ENCODE results near the gene NOX3. TPM values are rescaled to one million over a fixed set of nuclear protein-coding genes. Genes with fewer than 3 reads are reported as not detected.
"Not testable (repeated sequence)": the region's sequence is repeated elsewhere in the genome, so short reads cannot be mapped to it uniquely, and the experiment has no call there.

NOX3 gene, protein sequence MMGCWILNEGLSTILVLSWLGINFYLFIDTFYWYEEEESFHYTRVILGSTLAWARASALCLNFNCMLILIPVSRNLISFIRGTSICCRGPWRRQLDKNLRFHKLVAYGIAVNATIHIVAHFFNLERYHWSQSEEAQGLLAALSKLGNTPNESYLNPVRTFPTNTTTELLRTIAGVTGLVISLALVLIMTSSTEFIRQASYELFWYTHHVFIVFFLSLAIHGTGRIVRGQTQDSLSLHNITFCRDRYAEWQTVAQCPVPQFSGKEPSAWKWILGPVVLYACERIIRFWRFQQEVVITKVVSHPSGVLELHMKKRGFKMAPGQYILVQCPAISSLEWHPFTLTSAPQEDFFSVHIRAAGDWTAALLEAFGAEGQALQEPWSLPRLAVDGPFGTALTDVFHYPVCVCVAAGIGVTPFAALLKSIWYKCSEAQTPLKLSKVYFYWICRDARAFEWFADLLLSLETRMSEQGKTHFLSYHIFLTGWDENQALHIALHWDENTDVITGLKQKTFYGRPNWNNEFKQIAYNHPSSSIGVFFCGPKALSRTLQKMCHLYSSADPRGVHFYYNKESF
- not detected for total RNA-seq (ENCODE audit: insufficient read depth, low replicate concordance)

DNA sequence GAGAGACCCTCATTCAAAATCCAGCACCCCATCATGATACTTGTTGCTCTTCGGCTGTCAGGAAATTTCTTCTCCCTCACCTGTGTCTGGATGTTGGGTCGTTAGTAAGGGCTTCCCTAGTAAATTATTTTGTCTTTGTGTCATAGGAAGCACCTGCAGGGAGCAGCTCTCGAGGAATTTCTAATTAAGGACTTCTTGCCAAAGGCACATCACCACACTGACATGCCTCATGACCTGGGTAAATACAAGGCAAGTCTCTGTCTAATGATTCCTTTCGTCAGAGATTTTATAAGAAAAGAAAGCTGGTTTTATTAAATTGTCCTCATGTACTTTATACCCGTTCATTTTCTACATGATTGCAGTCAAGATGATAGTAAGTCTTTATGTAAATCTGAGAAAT lies at the start of gene NOX3:
Gene NOX3 (minus strand): TSS at position 74 of the 400 bp plus-strand sequence. CDS start 39 bp downstream, at position 35.
- DNase-seq (ENCODE audit: low spot score), result no peak

DNA sequence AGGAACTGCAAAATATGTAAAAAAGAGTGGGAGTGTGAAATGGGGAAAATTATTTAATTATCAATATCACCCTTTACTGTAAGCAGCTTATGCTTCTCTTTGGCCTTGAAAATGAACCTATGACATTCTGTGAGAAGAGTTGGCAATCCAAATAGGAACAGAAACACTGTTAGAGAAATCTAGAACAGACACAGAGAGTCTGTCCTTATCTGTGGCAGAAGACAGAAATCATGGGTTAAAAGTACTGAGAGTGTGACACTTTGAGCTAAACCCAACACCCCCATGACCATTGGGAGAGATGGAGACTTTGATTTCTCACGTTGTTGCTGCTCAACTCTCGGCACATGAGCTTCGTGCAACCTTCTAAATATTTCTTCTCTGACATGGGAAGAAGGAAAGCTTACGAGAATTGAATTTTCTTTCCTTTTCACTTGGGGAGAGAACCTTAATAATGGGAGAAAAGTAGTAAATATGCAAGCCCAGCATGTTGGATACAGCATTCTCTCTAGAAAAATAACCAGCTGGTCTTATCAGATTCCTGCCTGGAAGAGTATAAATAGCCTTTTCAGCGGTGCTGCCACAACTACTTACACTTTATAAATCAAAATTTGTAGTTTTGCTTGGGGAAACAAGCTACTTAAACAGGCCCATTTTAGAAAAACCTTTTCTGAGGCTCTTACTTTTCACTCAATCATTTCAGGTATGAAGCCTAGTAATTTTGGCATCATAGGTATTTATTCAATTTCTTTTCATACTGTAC lies 49.4 kb upstream of the NOX3 start:
- DNase-seq (ENCODE audit: low spot score), result peak; percentile 61

DNA sequence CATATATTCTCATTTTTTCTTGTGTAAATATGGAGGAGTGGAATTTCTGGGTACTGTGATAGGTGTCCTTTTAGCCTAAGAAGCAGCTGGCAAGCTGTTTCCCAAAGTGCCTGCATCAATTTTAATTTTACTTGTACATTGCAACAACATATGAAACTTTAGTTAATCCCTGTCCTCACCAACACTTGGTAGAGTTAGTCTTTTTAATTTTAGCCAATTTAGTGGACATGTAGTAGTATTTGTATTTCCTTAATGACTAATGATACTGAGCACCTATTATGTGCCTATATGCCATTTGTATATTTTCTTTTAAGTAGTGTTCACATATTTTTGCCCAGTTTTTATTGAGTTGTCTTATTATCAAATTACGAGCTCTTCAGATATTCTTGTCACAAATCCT lies 46.8 kb upstream of the NOX3 start:
- DNase-seq (ENCODE audit: low spot score), result no peak

DNA sequence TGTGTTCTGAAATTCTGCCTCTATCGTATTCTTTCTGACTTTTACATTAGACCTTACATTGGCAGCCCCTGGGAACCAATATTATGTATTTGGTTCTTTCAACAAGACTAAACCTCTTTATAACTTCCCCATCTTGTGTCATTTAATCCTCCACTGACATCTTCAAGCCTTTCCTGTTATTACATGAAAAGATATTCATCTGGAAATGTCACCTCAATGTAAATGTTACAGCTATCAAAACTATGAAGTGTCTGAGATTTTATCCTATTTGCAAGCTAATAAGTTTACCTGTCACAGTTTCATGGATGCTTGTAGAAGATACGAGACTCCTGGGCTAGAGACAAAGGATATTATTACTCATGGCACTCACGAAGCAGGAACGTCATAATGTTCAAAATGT lies 43.9 kb upstream of the NOX3 start:
- no peak for DNase-seq (ENCODE audit: low spot score)

DNA sequence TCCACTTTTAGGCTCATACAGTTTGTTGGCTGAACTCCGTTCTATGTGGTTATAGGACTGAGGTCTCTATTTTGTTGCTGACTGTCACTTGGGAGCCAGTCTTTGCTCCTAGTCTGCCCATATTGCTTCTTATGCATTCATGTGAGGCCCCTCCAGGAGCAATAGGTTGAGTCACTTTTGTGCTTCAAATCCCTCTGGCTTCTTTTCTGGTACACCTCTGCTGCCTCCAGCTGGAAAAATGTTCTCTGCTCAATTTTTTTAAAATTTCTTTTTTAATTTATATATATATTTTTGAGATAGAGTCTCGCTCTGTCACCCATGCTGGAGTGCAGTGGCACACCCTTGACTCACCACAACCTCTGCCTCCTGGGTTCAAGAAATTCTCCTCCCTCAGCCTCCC lies 42.7 kb upstream of the NOX3 start:
- DNase-seq (ENCODE audit: low spot score), result no peak

DNA sequence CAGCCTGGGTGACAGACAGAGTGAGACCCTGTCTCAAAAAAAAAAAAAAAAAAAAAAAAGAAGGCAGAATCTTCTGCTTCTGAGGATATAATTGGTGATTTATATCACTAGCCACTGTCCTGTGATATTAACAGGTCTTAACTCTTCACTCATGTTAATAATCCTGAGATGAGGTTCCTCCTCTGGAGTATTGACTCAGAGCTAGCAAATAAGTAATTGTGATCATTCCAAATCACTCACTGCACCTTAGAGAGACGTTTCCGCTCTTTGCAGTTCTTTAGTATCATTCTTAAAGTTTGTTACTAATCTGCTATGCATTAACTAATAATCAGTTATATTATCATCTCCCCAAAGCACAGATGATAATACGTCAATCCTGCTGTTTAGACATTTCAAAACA lies 41.6 kb upstream of the NOX3 start:
- no peak for DNase-seq (ENCODE audit: low spot score)

DNA sequence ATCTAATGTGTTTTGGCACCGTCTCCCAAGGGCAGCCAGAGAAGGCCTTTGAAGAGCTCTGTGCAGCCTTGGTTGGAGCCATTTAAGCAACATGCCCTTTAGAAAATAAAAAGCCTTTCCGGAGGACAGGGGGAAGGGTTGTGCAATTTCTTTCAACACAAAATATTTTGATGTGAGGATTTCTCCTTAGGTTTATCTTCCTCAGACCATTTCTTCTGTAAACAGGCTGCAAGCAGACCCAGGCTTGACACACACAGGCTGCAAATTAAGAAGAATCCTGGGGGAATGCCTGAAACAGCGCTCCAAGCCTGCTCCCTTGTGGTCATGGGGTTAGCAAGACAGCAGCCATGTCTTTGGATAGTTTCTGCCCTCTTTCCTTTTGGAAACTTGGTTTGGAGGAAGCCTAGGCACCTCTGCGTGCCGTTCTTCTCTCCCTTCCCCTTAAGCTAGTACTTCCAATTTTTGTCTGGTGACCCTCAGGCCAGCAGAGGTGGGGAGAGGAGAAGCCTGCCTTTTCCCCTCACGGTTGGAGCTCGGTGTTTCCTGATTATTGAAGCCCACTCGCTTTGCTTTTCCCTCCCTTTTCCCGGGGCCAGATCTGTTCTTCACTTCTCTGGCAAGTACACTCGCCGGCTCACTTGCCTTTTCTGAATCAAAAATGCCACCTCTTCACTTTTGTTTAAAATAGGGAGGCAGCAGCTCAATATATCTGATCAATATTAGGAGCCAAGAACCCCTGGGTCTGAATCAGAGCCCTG lies 39.6 kb upstream of the NOX3 start:
- peak; percentile 80 for DNase-seq (ENCODE audit: low spot score)

DNA sequence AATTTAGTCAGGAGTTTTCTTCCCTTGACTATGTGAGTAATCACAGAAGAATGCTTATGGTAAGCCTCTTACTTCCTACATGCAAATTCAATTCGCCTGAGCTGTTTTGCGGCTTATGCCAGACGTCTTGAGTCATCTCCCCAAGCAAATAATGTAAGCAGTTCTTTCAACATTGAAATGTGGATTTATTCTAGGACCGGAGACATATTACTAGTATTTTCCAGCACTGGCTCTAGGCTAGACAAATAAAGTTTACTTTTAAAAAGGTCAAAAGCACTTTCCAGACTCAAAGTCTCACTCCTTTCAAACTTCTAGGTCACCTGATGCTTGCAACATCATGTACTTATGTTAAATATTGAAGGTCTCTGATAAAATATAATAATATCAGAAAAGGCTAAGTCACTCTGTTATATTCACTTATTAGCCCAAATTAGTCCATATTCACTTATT lies 38.1 kb upstream of the NOX3 start:
- peak; percentile 97 for DNase-seq (ENCODE audit: low spot score)

DNA sequence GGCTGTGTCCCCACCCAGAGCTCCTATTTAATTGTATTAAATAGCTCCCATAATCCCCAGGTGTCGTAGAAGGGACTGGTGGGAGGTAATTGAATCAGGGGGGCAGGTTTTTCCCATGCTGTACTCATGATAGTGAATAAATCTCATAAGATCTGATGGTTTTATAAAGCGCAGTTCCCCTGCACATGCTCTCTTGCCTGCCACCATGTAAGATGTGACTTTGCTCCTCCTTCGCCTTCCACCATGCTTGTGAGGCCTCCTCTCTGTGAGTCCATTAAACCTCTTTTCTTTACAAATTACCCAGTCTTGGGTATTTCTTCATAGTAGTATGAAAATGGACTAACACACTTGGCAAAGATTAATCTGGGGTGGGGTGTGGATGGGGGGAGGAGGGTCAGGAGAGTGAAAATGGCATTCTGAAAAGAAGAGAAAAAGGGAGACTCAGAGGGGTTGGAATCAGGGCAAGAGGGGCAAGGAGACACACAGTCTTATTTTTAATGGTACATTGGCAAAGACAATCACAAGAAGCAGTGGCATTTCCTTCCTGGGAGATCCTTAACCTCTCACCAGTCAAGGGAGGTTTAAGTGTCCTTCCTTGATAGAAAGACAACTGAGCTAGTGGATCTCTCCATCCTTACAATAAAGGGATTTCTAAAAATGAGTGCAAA lies 37.5 kb upstream of the NOX3 start:
- DNase-seq (ENCODE audit: low spot score), result no peak

DNA sequence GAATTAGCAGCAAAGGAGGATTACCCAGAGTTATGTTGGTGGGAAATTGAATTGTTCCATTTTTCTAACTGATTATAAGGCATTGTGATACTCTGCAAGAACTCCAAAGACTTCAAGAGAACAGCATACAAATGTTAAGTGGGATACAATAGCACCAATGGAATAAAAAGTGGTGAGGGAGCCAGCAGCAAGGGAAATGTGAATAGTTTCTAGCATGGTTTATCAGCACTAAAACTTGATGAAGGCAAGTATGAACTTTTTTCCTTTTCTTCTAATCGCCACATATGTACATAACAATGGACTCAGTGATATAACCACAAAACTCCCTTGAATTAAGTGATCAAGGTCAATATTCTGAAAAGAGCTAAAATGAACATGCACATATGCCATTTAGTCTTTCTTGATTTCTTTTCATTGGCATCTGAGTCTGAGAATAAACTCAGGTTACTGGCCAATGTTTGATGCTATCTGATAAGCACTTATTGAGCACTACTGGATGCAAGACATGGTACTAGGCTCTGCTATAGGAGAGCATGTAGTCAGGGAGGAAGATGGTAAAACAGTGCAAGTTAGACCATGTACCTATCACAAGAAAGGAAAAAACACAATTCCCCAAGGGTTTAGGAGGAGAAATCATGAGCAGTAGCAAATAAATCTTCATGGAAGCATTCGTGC lies 36.6 kb upstream of the NOX3 start:
- no peak for DNase-seq (ENCODE audit: low spot score)

DNA sequence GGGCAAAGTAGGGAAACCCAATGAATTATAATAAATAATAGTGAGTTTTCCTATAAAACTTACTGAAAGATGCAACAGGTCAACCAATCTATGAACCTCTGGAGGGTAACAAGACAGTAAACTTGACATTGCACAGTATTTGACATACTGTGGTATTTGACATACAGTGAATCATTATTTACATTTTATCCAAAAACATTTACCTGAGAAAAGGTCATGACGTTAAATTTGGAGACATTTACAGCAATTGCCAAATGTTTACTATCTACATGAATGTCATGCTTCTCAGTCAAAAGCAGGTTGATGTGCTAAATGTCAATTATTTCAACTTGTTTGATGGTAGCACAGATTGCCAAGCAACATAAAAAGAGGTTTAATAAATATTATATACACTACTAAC lies 35.8 kb upstream of the NOX3 start:
- DNase-seq (ENCODE audit: low spot score), result no peak

DNA sequence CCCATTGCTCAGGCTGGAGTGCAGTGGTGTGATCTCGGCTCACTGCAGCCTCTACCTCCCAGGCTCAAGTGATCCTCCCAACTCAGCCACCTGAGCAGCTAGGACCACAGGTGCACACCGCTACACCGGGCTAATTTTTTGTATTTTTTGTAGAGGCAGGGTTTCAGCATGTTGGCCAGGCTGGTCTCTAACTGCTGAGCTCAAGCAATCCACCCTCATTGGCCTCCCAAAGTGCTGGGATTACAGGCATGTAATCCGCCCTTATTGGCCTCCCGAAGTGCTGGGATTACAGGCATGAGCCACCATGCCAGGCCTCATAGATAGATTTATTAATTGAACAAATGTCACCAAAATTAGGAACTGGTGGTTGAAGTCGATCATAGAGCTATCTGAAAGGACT lies 32.6 kb upstream of the NOX3 start:
- DNase-seq (ENCODE audit: low spot score), result not testable (repeated sequence)

DNA sequence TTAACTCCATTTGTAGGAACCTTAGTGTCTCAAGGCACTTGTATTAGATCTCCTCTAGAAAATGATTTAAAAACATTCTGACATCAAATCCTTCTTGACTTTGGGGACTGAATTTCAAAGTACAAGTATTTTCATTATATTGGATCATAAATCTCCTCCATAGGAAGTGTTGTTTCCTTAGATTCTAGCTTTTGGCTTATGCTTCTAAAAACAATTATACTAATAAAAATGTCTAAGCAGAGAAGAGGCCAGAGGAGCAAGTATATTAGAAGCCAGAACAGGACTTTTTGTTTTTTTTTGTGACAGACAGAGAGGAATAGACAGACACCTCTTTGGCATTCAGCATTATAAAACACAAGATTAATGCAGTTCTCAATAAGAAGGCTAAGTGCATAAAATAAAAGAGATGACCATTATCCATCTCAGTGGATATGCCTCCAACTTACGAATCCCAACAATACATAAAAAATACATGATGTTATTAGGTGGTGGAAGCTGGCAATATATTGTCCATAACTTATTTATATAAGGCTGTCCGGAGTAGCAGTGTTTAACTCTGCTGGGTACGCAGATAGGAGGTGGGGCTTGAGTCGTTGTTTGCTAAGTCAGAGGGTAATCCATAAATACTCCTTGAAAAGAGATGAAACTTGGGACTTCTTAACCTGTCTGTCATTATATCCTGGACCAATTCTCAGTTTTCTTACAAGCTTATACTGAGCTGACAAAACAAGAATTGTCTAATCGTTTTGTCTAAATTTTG lies 31.9 kb upstream of the NOX3 start:
- no peak for DNase-seq (ENCODE audit: low spot score)

DNA sequence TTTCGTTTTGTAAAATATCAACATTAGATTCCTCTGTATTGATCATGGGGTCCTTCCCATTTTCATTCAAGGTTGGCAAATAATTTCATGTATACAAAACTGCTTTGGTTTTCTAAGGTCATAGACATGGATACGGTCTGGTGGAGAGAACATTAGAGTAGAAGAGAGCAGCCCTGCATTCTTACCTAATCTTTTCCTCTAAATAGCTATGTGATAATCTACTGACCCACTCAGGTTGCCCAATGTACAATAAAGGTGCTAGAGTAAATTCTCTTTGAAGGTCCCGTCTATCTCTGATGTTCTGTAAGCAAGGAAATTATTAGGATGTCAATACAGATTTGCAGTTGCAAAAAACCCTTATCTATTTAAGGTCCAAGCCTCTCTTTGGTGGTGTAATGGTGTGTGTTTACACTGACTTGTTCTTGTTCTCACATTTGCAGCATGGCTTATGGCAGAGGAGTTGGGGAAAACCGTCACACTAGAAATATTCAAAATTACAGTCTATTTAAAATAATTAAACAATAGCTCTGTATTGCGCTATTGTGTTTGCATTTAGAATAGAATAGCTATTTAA lies 31.2 kb upstream of the NOX3 start:
- no peak for DNase-seq (ENCODE audit: low spot score)

DNA sequence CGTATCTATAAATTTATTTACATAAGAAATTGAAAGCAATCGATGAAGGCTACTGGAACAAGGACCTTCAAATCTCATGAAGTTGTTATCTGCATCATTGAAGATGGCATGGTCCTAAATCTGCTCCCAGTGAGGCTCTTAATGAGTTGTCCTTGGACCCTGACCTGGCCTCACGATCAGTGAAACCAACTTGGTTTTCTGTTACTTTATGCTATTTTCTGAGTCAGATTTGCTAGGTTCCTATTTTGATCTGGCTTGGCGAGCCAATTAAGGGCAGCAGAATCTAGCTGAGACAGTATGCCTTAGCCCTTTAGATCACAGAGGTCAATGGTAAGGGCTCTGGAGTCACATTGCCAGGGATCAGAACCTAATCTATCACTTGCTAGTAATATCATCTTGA lies 30.1 kb upstream of the NOX3 start:
- no peak for DNase-seq (ENCODE audit: low spot score)

DNA sequence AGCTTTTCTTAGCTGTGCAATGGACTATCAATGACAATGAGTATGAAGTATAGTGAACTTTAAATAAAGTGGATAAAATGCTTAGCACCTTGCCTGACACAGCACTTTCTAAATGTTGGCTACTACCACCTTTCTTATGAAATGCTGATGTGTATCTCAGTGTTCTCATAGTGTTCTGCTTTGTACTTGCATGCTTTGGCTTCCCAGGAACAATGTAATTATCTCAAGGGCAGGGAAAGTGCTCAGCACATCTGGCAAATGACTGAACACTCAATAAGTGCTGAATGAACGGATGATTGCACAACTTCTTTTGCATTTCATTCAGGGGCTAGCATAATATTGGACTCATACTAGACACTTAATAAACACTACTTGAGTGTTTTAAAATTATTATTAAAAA lies 28.2 kb upstream of the NOX3 start:
- DNase-seq (ENCODE audit: low spot score), result no peak

DNA sequence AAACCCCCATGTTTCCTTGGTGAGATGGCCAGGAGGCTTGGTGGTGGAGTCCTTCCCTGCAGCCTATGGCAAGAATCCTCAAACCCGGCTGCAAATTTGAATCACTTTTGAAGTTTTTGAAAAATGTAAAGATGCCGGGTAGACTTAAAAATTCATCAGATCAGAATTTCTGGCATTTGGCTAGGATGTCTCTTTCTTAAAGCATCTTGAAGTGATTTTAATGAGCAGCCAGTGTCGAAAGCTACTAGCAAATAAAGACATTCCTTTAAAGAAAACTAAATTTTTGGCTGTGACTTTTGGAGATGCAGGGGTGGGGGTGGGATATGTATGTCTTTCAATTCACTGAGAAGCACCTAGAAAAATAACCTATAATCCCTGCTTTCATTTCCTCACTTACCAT lies 25.6 kb upstream of the NOX3 start:
- no peak for DNase-seq (ENCODE audit: low spot score)

DNA sequence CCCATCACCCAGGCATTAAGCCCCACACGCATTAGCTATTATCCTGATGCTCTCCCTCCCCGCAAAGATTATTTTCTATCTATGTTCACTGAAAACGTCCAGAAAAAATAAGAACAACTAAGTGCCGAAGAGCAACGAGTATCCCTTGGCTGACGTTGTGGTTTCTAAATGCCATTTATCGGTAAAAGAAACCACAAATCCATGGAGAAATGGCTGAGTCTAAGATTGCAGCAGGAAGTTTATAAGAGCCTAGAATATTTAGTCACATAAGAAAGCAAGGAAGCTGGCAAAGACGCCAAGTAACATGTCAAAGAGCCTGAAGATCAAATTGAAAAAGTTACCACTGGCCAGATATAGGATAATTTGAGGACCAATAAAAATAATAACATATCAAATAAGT lies 18.1 kb upstream of the NOX3 start:
- DNase-seq (ENCODE audit: low spot score), result no peak

DNA sequence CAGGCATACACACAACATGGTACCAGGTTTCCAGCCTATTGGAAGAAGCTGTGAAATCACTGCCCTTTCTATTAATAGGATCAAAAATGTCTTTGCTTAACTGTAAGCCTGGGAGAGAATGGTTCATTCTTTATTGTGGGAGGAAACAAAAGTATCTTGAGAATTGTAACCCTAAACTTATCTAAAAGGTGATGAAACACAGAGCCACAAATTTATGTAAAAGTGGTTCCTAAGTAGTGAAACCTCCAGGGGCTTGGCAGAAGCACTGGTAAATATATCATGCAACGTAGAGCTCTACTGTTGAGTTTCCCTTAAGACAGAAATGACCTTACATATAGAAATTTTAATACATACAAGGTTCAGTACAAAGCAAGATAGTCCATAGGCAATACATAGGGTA lies 17.2 kb upstream of the NOX3 start:
- no peak for DNase-seq (ENCODE audit: low spot score)
